ENCODE results near the gene ZKSCAN8. TPM values are rescaled to one million over a fixed set of nuclear protein-coding genes. Genes with fewer than 3 reads are reported as not detected.

Gene ZKSCAN8
- polyA plus RNA-seq, 2 of the 4 experiments (the other 2 are of a cell fraction), result 8.5 to 8.9 TPM

- CTCF ChIA-PET, result no interaction called here
- DNase-seq (ENCODE audit: low read depth in 1 of 2, low spot score in 1 of 2) (no peak), FAIRE-seq (no peak), ATAC-seq (no peak)
- 64% methylated on average over 3 of the region's 3 CpGs for WGBS (ENCODE audit: missing lambda C conversion rate)
- Histone ChIP-seq H3K9me3 (no peaks in the 10 kb centered on the region), H3K27ac (no peak overlapping the region), H3K4me2 (no peak overlapping the region), H3K4me3 (no peak overlapping the region), H3K4me1 (0 out of 3 replicates have a peak, but pooled peaks cover 3% of the 10 kb centered on the region)
- POLR2A ChIA-PET, result no interaction called here
- TF ChIP-seq HOXB13 (CRISPR knock-in tag; IDR thresholded peaks at IDR 0.05; ENCODE audit: low read depth) (no peak), EP300 (IDR thresholded peaks at IDR 0.05) (no peak), RAD21 (conservative IDR thresholded peaks at IDR 0.05 in 1 of 2, IDR thresholded peaks at IDR 0.05 in 1 of 2) (no peak), CBX2 (IDR thresholded peaks at IDR 0.05; ENCODE audit: borderline replicate concordance, low read depth) (no peak), RFX5 (IDR thresholded peaks at IDR 0.05) (no peak), GATA3 (IDR thresholded peaks at IDR 0.05; ENCODE audit: borderline replicate concordance) (no peak), KDM5A (IDR thresholded peaks at IDR 0.05) (no peak), ELK1 (IDR thresholded peaks at IDR 0.05; ENCODE audit: low read depth, low read length) (no peak), ZC3H11A (IDR thresholded peaks at IDR 0.05) (no peak), TFCP2L1 (CRISPR knock-in tag; IDR thresholded peaks at IDR 0.05) (no peak)
Observed at GRCh38 chr6:28107506-28107905, 34.2 kb upstream of the ZKSCAN8 start.

- 76% methylated on average over 3 of the region's 3 CpGs for WGBS (ENCODE audit: missing lambda C conversion rate)
- ATAC-seq (no peak), DNase-seq (ENCODE audit: low read depth in 1 of 2, low spot score in 1 of 2) (no peak), FAIRE-seq (no peak)
- POLR2A ChIA-PET, result no interaction called here
- H3K4me3 ChIP-seq, result no peak overlapping the region
- no peaks in the 10 kb centered on the region for H3K9me3 ChIP-seq
- CTCF ChIA-PET, result no interaction called here
- no peak overlapping the region for H3K4me2 ChIP-seq
- H3K27ac ChIP-seq, result no peak overlapping the region
- no peak for TF ChIP-seq JUN (IDR thresholded peaks at IDR 0.05)
- no peak for TF ChIP-seq ATOH8 (CRISPR knock-in tag; IDR thresholded peaks at IDR 0.05; ENCODE audit: low read depth)
- no peak for TF ChIP-seq GATA3 (IDR thresholded peaks at IDR 0.05; ENCODE audit: borderline replicate concordance)
- no peak for TF ChIP-seq ZFP36 (IDR thresholded peaks at IDR 0.05; ENCODE audit: borderline replicate concordance, partially characterized antibody)
- TF ChIP-seq BHLHE40 (IDR thresholded peaks at IDR 0.05; ENCODE audit: low read depth, low read length), result no peak
- no peaks in the 10 kb centered on the region for H3K4me1 ChIP-seq
Observed at GRCh38 chr6:28111964-28112363, 29.7 kb upstream of the ZKSCAN8 start.

GRCh38 chr6:28115799-28116198 is 25.9 kb upstream of the ZKSCAN8 start:
- 59% methylated on average over 2 of the region's 2 CpGs for WGBS (ENCODE audit: missing lambda C conversion rate)
- H3K4me1 ChIP-seq, result no peaks in the 10 kb centered on the region
- no peak for ATAC-seq
- H3K9me3 ChIP-seq, result no peaks in the 10 kb centered on the region
- no peak for TF ChIP-seq JUN (IDR thresholded peaks at IDR 0.05)
- no peak overlapping the region for H3K4me2 ChIP-seq
- FAIRE-seq, result no peak
- H3K27ac ChIP-seq, result no peak overlapping the region
- H3K4me3 ChIP-seq, result no peak overlapping the region
- DNase-seq (ENCODE audit: low read depth in 1 of 2, low spot score in 1 of 2), result no peak
- POLR2A ChIA-PET, result no interaction called here
- CTCF ChIA-PET, result interaction anchor here (1.5 kb wide), 1 partner anchor 11 kb away, joined by 3 read pairs; no protein-coding TSS in a partner anchor

- FAIRE-seq (no peak), DNase-seq (ENCODE audit: low read depth in 1 of 2, low spot score in 1 of 2) (no peak), ATAC-seq (no peak)
- ChIA-PET POLR2A (no interaction called here), CTCF (interaction anchor here (1.8 kb wide), 1 partner anchor 13 kb away, joined by 5 read pairs; no protein-coding TSS in a partner anchor)
- Histone ChIP-seq H3K4me2 (no peak overlapping the region), H3K27ac (no peak overlapping the region), H3K4me3 (no peak overlapping the region), H3K4me1 (no peaks in the 10 kb centered on the region), H3K9me3 (no peaks in the 10 kb centered on the region)
- WGBS (ENCODE audit: missing lambda C conversion rate), result 94% methylated on average over 2 of the region's 2 CpGs
- TF ChIP-seq CEBPB (IDR thresholded peaks at IDR 0.05) (no peak), CBX8 (IDR thresholded peaks at IDR 0.05) (no peak), EHMT2 (IDR thresholded peaks at IDR 0.05; ENCODE audit: low read depth) (no peak), MAFK (IDR thresholded peaks at IDR 0.05; ENCODE audit: partially characterized antibody) (no peak), MAX (IDR thresholded peaks at IDR 0.05) (no peak), ZC3H11A (IDR thresholded peaks at IDR 0.05) (no peak), TP53 (CRISPR knock-in tag; IDR thresholded peaks at IDR 0.05) (no peak), RFX5 (IDR thresholded peaks at IDR 0.05) (no peak), EP300 (IDR thresholded peaks at IDR 0.05) (no peak), POLR2AphosphoS2 (conservative IDR thresholded peaks at IDR 0.05; ENCODE audit: low read length) (no peak), USF2 (IDR thresholded peaks at IDR 0.05) (no peak)
Observed at GRCh38 chr6:28117386-28118050, 24.2 kb upstream of the ZKSCAN8 start.

Measured in A549 (cell line).